GM06990 (cell line): ENCODE results near the gene CUL3.

Source experiments
- DNase-seq: peaks from one replicate; pipeline ENCODE4 v3.0.0-alpha.2; 2011; ENCODE audit not compliant: insufficient read length; ENCODE audit errors: extremely low read depth
- H3K27me3 ChIP-seq: replicated peaks from 2 replicates; pipeline ENCODE4 v1.6.0; 2011; ENCODE audit warnings: low read length; ENCODE audit not compliant: control insufficient read depth, insufficient read depth
- H3K36me3 ChIP-seq: 2 replicates; pipeline ENCODE4 v1.5.1; 2011; ENCODE audit warnings: low read length; ENCODE audit not compliant: control insufficient read depth, insufficient read depth
- H3K4me3 ChIP-seq: replicated peaks from 2 replicates; pipeline ENCODE4 v1.5.1; 2011; ENCODE audit warnings: low read depth, mild to moderate bottlenecking, control low read depth, low read length
- CTCF ChIP-seq: IDR thresholded peaks from 2 replicates; pipeline ENCODE4 v1.5.1; 2011; ENCODE audit warnings: low read length, control low read depth, mild to moderate bottlenecking, inconsistent platforms; ENCODE audit not compliant: insufficient read depth, poor library complexity, severe bottlenecking

CUL3 gene

DNA sequence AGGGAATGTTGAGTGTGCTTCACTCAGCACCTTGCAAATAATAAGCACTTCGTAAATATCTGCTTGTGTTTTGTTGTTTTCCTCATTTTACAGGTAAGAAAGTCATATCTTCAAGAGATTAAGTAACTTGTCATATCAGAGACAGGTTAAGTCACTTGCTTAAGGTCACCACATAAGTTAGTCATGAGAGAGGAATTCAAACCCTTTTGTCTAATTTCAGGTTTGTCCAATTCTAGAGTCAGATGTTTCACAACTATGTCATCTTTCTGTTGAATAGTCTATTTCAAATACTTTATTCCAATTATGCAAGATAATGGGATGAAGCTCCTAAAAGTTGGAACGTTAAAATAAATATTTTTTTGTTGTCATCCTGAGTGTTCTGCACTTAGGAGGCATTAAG is 13.5 kb upstream of the CUL3 start:
- Histone ChIP-seq H3K4me3 (no peak overlapping the region), H3K27me3 (no peaks in the 10 kb centered on the region), H3K36me3 (no peaks in the 10 kb centered on the region)
- no peak for TF ChIP-seq CTCF
- DNase-seq, result no peak

- Histone ChIP-seq H3K27me3 (no peaks in the 10 kb centered on the region), H3K4me3 (no peak overlapping the region), H3K36me3 (no peaks in the 10 kb centered on the region)
- DNase-seq, result no peak
- no peak for TF ChIP-seq CTCF
Observed at GRCh38 chr2:224596289-224596688, 11.1 kb upstream of the CUL3 start.

GRCh38 chr2:224595518-224595917 is 10.4 kb upstream of the CUL3 start:
- no peak overlapping the region for H3K4me3 ChIP-seq
- TF ChIP-seq CTCF, result no peak

GRCh38 chr2:224594840-224595239 is 9.7 kb upstream of the CUL3 start:
- H3K36me3 ChIP-seq, result no peaks in the 10 kb centered on the region
- H3K27me3 ChIP-seq, result no peaks in the 10 kb centered on the region
- H3K4me3 ChIP-seq, result no peak overlapping the region
- no peak for DNase-seq
- TF ChIP-seq CTCF, result no peak

More at GRCh38 chr2:224595518-224595917, 10.4 kb upstream of the CUL3 start:
- no peaks in the 10 kb centered on the region for H3K27me3 ChIP-seq
- H3K36me3 ChIP-seq, result no peaks in the 10 kb centered on the region
- no peak for DNase-seq

- Histone ChIP-seq H3K4me3 (no peak overlapping the region), H3K36me3 (no peaks in the 10 kb centered on the region), H3K27me3 (no peaks in the 10 kb centered on the region)
- DNase-seq, result no peak
- TF ChIP-seq CTCF, result no peak
Observed at GRCh38 chr2:224591220-224591619, 6.1 kb upstream of the CUL3 start.

- Histone ChIP-seq H3K27me3 (no peaks in the 10 kb centered on the region), H3K36me3 (no peaks in the 10 kb centered on the region), H3K4me3 (peak overlapping the region; percentile 84)
- no peak for DNase-seq
- TF ChIP-seq CTCF, result no peak
Observed at GRCh38 chr2:224586127-224586695, 1.0 kb upstream of the CUL3 start.
